CD14-positive monocyte (primary cell): ENCODE results near the gene FBXO22. TPM values are rescaled to one million over a fixed set of nuclear protein-coding genes. Genes with fewer than 3 reads are reported as not detected.
A peak's percentile ranks its signal among the peaks of the same experiment; 100 is the strongest.

ENCODE experiments used
- DNase-seq, 3 donors: peaks; one replicate each; pipeline ENCODE4 v3.0.0-alpha.2; 2011 to 2022
- H2AFZ ChIP-seq: 2 replicates; pipeline ENCODE4 v1.6.0; 2012; ENCODE audit warnings: mild to moderate bottlenecking, low read depth, low read length, inconsistent platforms; ENCODE audit not compliant: insufficient read depth, poor library complexity, severe bottlenecking
- H3K27ac ChIP-seq, 2 donors: 1 replicate in 1 of 2; 2 replicates in 1 of 2; pipeline ENCODE4 v1.5.1; 2012 to 2013; ENCODE audit warnings: low read length in 2 of 2, control low read depth in 1 of 2, inconsistent platforms in 1 of 2, low read depth in 1 of 2, mild to moderate bottlenecking in 1 of 2
- H3K27me3 ChIP-seq, 2 donors: one replicate each; pipeline versions ENCODE4 v1.6.0 to v1.6.1; 2011 to 2013; ENCODE audit warnings: low read length in 2 of 2; ENCODE audit not compliant: control insufficient read depth in 2 of 2, insufficient read depth in 2 of 2
- H3K36me3 ChIP-seq, 2 donors: replicated peaks in 1 of 2; 1 replicate in 1 of 2; 2 replicates in 1 of 2; pipeline versions ENCODE4 v1.5.1 to v1.6.1; 2012 to 2013; ENCODE audit warnings: low read length in 2 of 2, control low read depth in 1 of 2, inconsistent platforms in 1 of 2, mild to moderate bottlenecking in 1 of 2; ENCODE audit not compliant: insufficient read depth in 2 of 2, control insufficient read depth in 1 of 2
- H3K4me1 ChIP-seq, 2 donors: 1 replicate in 1 of 2; 2 replicates in 1 of 2; pipeline versions ENCODE4 v1.5.1 to v1.6.1; 2012 to 2013; ENCODE audit warnings: low read length in 2 of 2, control low read depth in 1 of 2, inconsistent platforms in 1 of 2, mild to moderate bottlenecking in 1 of 2, moderate library complexity in 1 of 2; ENCODE audit not compliant: insufficient read depth in 2 of 2, control insufficient read depth in 1 of 2
- H3K4me2 ChIP-seq: replicated peaks from 2 replicates; pipeline ENCODE3; 2012; ENCODE audit warnings: low read length, moderate library complexity, mild to moderate bottlenecking; ENCODE audit not compliant: poor library complexity, severe bottlenecking; ENCODE audit errors: extremely low read depth
- H3K4me3 ChIP-seq, 3 experiments: fragments of 200-600 bp in 1 of 3; sonication (generic) in 1 of 3; replicated peaks in 1 of 3; 1 replicate in 2 of 3; 2 replicates in 1 of 3; pipeline ENCODE4 v1.5.1; 2011 to 2013; ENCODE audit warnings: low read length in 3 of 3, mild to moderate bottlenecking in 3 of 3, control low read depth in 2 of 3, low read depth in 2 of 3, inconsistent platforms in 1 of 3, moderate library complexity in 1 of 3
- H3K79me2 ChIP-seq: 2 replicates; pipeline ENCODE4 v1.6.0; 2012; ENCODE audit warnings: mild to moderate bottlenecking, control low read depth, inconsistent platforms, low read length, moderate library complexity; ENCODE audit not compliant: insufficient read depth
- H3K9ac ChIP-seq: 2 replicates; pipeline ENCODE4 v1.6.0; 2017; ENCODE audit warnings: low read length, mild to moderate bottlenecking; ENCODE audit not compliant: insufficient read depth, poor library complexity, severe bottlenecking
- H3K9me3 ChIP-seq, 2 donors: replicated peaks in 1 of 2; 1 replicate in 1 of 2; 2 replicates in 1 of 2; pipeline versions ENCODE4 v1.5.1 to v1.6.1; 2012 to 2013; ENCODE audit warnings: low read length in 2 of 2, control low read depth in 1 of 2; ENCODE audit not compliant: control insufficient read depth in 1 of 2, insufficient read depth in 1 of 2
- H4K20me1 ChIP-seq: 2 replicates; pipeline ENCODE4 v1.6.0; 2012; ENCODE audit warnings: mild to moderate bottlenecking, low read length, control low read depth, moderate library complexity; ENCODE audit not compliant: insufficient read depth
- H3K27ac Mint-ChIP-seq, 7 donors: one replicate each; pipeline ENCODE4 v1.8.0; 2020; ENCODE audit warnings: mild to moderate bottlenecking in 7 of 7, mixed read lengths in 7 of 7, moderate library complexity in 6 of 7, inconsistent platforms in 2 of 7
- H3K27me3 Mint-ChIP-seq, 3 donors: one replicate each; pipeline ENCODE4 v1.8.0; 2021 to 2022; ENCODE audit warnings: low read depth in 3 of 3, mild to moderate bottlenecking in 3 of 3, mixed read lengths in 3 of 3, moderate library complexity in 3 of 3, inconsistent platforms in 1 of 3
- H3K36me3 Mint-ChIP-seq, 2 donors: one replicate each; pipeline ENCODE4 v1.8.0; 2020; ENCODE audit warnings: mixed read lengths in 2 of 2, inconsistent platforms in 1 of 2, mild to moderate bottlenecking in 1 of 2
- H3K4me1 Mint-ChIP-seq: one replicate; pipeline ENCODE4 v1.8.0; 2020; ENCODE audit warnings: mild to moderate bottlenecking, mixed read lengths
- H3K4me3 Mint-ChIP-seq, 2 donors: one replicate each; pipeline ENCODE4 v1.8.0; 2020; ENCODE audit warnings: mild to moderate bottlenecking in 2 of 2, mixed read lengths in 2 of 2, moderate library complexity in 1 of 2
- H3K9me3 Mint-ChIP-seq, 7 donors: one replicate each; pipeline ENCODE4 v1.8.0; 2020 to 2022; ENCODE audit warnings: mixed read lengths in 7 of 7, mild to moderate bottlenecking in 6 of 7, moderate library complexity in 6 of 7, inconsistent platforms in 2 of 7
- WGBS: methylation state at CpG from one replicate; pipeline ENCODE4 v1.1.5; 2013; ENCODE audit warnings: missing lambda C conversion rate; ENCODE audit not compliant: insufficient coverage; 5-methylcytosine and 5-hydroxymethylcytosine counted together
- intact Hi-C, 2 donors: fragments of 100-400 bp; cut with micrococcal nuclease; formaldehyde crosslinking; loops; one replicate each; pipeline versions ENCODE4 v1.15.0 to v1.15.1; 2023
- polyA plus RNA-seq, 3 donors: library from polyadenylated mRNA; depleted of rRNA in 1 of 3; unstranded in 2 of 3; stranded (reverse) in 1 of 3; fragments of 300-500 nt in 2 of 3; fragments of >200 nt in 1 of 3; fragmentation: Illumina TruSeq in 2 of 3; gene quantifications; 1 replicate in 2 of 3; 2 replicates in 1 of 3; pipeline ENCODE4 v1.2.3, GENCODE V29; 2012 to 2021
- small RNA-seq: library from RNA; depleted of rRNA; stranded (forward); fragments of <200 nt; gene quantifications from one replicate; pipeline ENCODE3, GENCODE V24; 2012; ENCODE audit warnings: low read depth; ENCODE audit not compliant: insufficient read length
- TF ChIP-seq, protein P1 (sequence below): fragments of 200-600 bp; IDR thresholded peaks from one replicate; pipeline ENCODE4 v1.8.0; 2022; ENCODE audit warnings: antibody characterized with exemption, mild to moderate bottlenecking

The FBXO22 gene
- polyA plus RNA-seq, 3 donors, result 4.2 to 12.8 (median 12.3) TPM

DNA sequence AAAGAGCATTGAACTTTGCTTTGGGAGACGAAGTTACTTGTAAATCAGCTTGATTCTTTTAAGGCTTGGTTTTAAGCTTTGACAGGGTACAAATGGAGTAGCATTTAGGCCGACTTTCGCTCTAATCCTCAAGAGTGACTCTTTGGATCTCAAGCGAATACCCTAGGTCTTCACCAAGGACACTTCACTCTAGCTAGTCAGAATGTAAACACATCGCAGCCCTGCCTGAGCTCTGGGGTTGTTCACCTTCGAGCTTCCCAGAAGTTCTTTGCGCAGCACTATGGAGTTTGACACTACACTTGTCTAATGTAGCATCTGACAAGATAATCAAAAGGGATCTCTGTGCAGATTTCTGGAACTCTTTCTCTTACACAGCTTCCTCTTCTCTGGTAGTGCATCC is 86.2 kb downstream of the FBXO22 start:
- H3K4me1 ChIP-seq, result peaks cover 2% of the 10 kb centered on the region in 2 donors
- no peak overlapping the region for H3K27ac ChIP-seq
- peak overlapping the region; percentile 10 for H2AFZ ChIP-seq
- Mint-ChIP-seq H3K4me3 (no peak overlapping the region), H3K27ac (no peak overlapping the region), H3K27me3 (no peaks in the 10 kb centered on the region), H3K4me1 (peaks cover 4% of the 10 kb centered on the region), H3K36me3 (peaks cover 3 to 7% of the 10 kb centered on the region in 2 donors), H3K9me3 (peaks cover 5 to 10% (median 8%) of the 10 kb centered on the region in 7 donors)
- H3K9ac ChIP-seq, result no peak overlapping the region
- H4K20me1 ChIP-seq, result no peaks in the 10 kb centered on the region
- intact Hi-C loops, result no loop called here
- H3K4me3 ChIP-seq, result no peak overlapping the region
- H3K9me3 ChIP-seq, result peaks cover 3 to 5% of the 10 kb centered on the region in 2 donors
- WGBS, result 98% methylated on average over 4 of the region's 7 CpGs
- no peaks in the 10 kb centered on the region for H3K79me2 ChIP-seq
- H3K27me3 ChIP-seq, result no peaks in the 10 kb centered on the region
- TF ChIP-seq, protein P1, sequence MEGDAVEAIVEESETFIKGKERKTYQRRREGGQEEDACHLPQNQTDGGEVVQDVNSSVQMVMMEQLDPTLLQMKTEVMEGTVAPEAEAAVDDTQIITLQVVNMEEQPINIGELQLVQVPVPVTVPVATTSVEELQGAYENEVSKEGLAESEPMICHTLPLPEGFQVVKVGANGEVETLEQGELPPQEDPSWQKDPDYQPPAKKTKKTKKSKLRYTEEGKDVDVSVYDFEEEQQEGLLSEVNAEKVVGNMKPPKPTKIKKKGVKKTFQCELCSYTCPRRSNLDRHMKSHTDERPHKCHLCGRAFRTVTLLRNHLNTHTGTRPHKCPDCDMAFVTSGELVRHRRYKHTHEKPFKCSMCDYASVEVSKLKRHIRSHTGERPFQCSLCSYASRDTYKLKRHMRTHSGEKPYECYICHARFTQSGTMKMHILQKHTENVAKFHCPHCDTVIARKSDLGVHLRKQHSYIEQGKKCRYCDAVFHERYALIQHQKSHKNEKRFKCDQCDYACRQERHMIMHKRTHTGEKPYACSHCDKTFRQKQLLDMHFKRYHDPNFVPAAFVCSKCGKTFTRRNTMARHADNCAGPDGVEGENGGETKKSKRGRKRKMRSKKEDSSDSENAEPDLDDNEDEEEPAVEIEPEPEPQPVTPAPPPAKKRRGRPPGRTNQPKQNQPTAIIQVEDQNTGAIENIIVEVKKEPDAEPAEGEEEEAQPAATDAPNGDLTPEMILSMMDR, result no peak
- no peak overlapping the region for H3K4me2 ChIP-seq
- H3K36me3 ChIP-seq, result no peaks in the 10 kb centered on the region
- DNase-seq, result no peak

Small RNA genes lying within 50 kb of the gene (small RNA-seq; reads per million reads assigned to genes)
- not detected for gene RN7SL510P

Other genes starting within 250 kb of the FBXO22 start
- gene CSPG4, start 191.0 kb upstream of the FBXO22 start, polyA plus RNA-seq, result not detected
- 10 to 100 TPM; 13.6 to 22.1 (median 20.9) TPM for gene UBE2Q2, start 60.4 kb upstream of the FBXO22 start, polyA plus RNA-seq
- gene NRG4, start 108.5 kb downstream of the FBXO22 start, polyA plus RNA-seq, result under 1 TPM; 0.13 to 0.44 (median 0.20) TPM
- gene TMEM266, start 156.1 kb downstream of the FBXO22 start, polyA plus RNA-seq, result not detected